Kidney (tissue), 14 donors: ENCODE measurements around the gene TSGA10IP. TPM values are rescaled to one million over a fixed set of nuclear protein-coding genes. Genes with fewer than 3 reads are reported as not detected.
A peak's percentile ranks its signal among the peaks of the same experiment; 100 is the strongest.

Experiments
- DNase-seq, 5 donors: peaks; one replicate each; pipeline ENCODE4 v3.0.0-alpha.2; 2013 to 2020
- FAIRE-seq: peaks from 2 replicates; lab custom pipeline; 2012; peaks lifted over from hg19 to GRCh38; lab: Jason Lieb, UNC
- H3K27ac ChIP-seq, 2 donors: one replicate each; pipeline ENCODE4 v1.7.0; 2013; ENCODE audit warnings: low read depth in 2 of 2, low read length in 2 of 2, inconsistent platforms in 1 of 2
- H3K27me3 ChIP-seq: one replicate; pipeline ENCODE4 v1.7.1; 2013; ENCODE audit warnings: low read length, inconsistent platforms; ENCODE audit not compliant: control insufficient read depth, insufficient read depth
- H3K36me3 ChIP-seq, 3 donors: one replicate each; pipeline versions ENCODE4 v1.7.0 to v1.7.1; 2013; ENCODE audit warnings: low read length in 3 of 3, control low read depth in 1 of 3, inconsistent platforms in 1 of 3; ENCODE audit not compliant: insufficient read depth in 3 of 3, control insufficient read depth in 2 of 3
- H3K4me1 ChIP-seq, 3 donors: one replicate each; pipeline versions ENCODE4 v1.7.0 to v1.7.1; 2013; ENCODE audit warnings: low read length in 3 of 3, inconsistent platforms in 1 of 3, low read depth in 1 of 3; ENCODE audit not compliant: control insufficient read depth in 2 of 3, insufficient read depth in 2 of 3
- H3K4me3 ChIP-seq, 3 donors: one replicate each; pipeline versions ENCODE4 v1.7.0 to v1.8.1; 2013; ENCODE audit warnings: low read length in 3 of 3, control low read depth in 1 of 3, inconsistent platforms in 1 of 3
- H3K9ac ChIP-seq, 3 donors: one replicate each; pipeline versions ENCODE4 v1.7.0 to v1.7.1; 2013; ENCODE audit warnings: low read length in 3 of 3, control low read depth in 1 of 3, inconsistent platforms in 1 of 3
- H3K9me3 ChIP-seq, 3 donors: one replicate each; pipeline versions ENCODE4 v1.7.0 to v1.7.1; 2013; ENCODE audit warnings: low read length in 3 of 3, control low read depth in 1 of 3, inconsistent platforms in 1 of 3; ENCODE audit not compliant: control insufficient read depth in 2 of 3, insufficient read depth in 1 of 3
- CTCF ChIP-seq: IDR thresholded peaks from 3 replicates; pipeline ENCODE4 v1.5.1; 2012; ENCODE audit warnings: mild to moderate bottlenecking, moderate library complexity, borderline replicate concordance; ENCODE audit not compliant: insufficient read depth; ENCODE audit errors: extremely low read depth
- intact Hi-C: fragments of 100-400 bp; cut with DNase I; formaldehyde crosslinking; loops from one replicate; pipeline ENCODE4 v1.11.1; 2022
- polyA plus RNA-seq: library from polyadenylated mRNA; stranded (reverse); fragments of 350-450 nt; fragmentation: Illumina TruSeq; extraction: RNeasy Lipid Tissue Mini Kit (QIAGEN cat#74804); gene quantifications from one replicate; pipeline ENCODE4 v1.2.3, GENCODE V29; 2014; ENCODE audit warnings: low read depth, low replicate concordance; ENCODE audit not compliant: insufficient read depth
- total RNA-seq: library from RNA; stranded (reverse); fragmentation: NEBNext Ultra II Directional; extraction: Animal tissue kit (Norgen Biotek cat#: 25700); gene quantifications from one replicate; pipeline ENCODE4 v1.2.1, GENCODE V29; 2021
- donor health status: control.
- donor health status: control.
- donor health status: control.
- donor health status: control.
- donor health status: control.
- donor health status: DM: yes; HTN: yes; CAD: no.
- donor health status: Normal renal cell carcinoma (clear cell type).

Gene TSGA10IP
- total and polyA plus RNA-seq, 2 donors from 2014 or later = not detected

GRCh38 chr11:65917434-65918210 lies 27.7 kb upstream of the TSGA10IP start:
- Histone ChIP-seq H3K4me3 (peak overlapping the region; percentile 57 to 97 (median 75)), H3K9ac (peak overlapping the region; percentile 26 to 97 (median 46)), H3K4me1 (peaks cover 0 to 36% (median 21%) of the 10 kb centered on the region in 3 donors), H3K27me3 (no peaks in the 10 kb centered on the region), H3K9me3 (no peaks in the 10 kb centered on the region), H3K36me3 (peaks cover 0 to under 1% (median under 1%) of the 10 kb centered on the region in 3 donors), H3K27ac (no peak overlapping the region)
- intact Hi-C loops = no loop called here
- DNase-seq = peak in 1 of 5 donors; percentile 80
- FAIRE-seq = no peak
- no peak for TF ChIP-seq CTCF

- Histone ChIP-seq H3K27me3 (no peaks in the 10 kb centered on the region), H3K9me3 (no peaks in the 10 kb centered on the region), H3K36me3 (peaks cover 0 to 3% (median 2%) of the 10 kb centered on the region in 3 donors), H3K4me1 (peaks cover 0 to 36% (median 21%) of the 10 kb centered on the region in 3 donors), H3K27ac (peak within 1 kb of the TSS; percentile 77 to 85), H3K9ac (peak within 1 kb of the TSS; percentile 46 to 97 (median 83)), H3K4me3 (peak within 1 kb of the TSS; percentile 65 to 97 (median 75))
- DNase-seq (peak in 1 of 5 donors; percentile 48), FAIRE-seq (no peak)
- intact Hi-C loops = no loop called here
- no peak for TF ChIP-seq CTCF
Observed at GRCh38 chr11:65918211-65919140, 26.8 kb upstream of the TSGA10IP start, which contains the start of gene C11orf68. Gene C11orf68, minus strand, starts transcription at chr11:65919062. Its CDS starts 31 bp downstream, at chr11:65919031.

GRCh38 chr11:65919141-65919572 lies 26.1 kb upstream of the TSGA10IP start, which contains the start of gene DRAP1:
Gene DRAP1, plus strand, starts transcription at chr11:65919426. Its CDS starts 76 bp downstream, at chr11:65919502.
- intact Hi-C loops = no loop called here
- Histone ChIP-seq H3K27ac (peak within 1 kb of the TSS; percentile 77 to 85), H3K4me1 (peaks cover 0 to 36% (median 21%) of the 10 kb centered on the region in 3 donors), H3K27me3 (no peaks in the 10 kb centered on the region), H3K36me3 (peaks cover 0 to 3% (median 2%) of the 10 kb centered on the region in 3 donors), H3K9me3 (no peaks in the 10 kb centered on the region), H3K9ac (peak within 1 kb of the TSS; percentile 46 to 97 (median 83)), H3K4me3 (peak within 1 kb of the TSS; percentile 65 to 97 (median 75))
- DNase-seq = peak; percentile 99 to 100 (median 99)
- no peak for FAIRE-seq
- peak; percentile 40 for TF ChIP-seq CTCF
